ENCODE data around the gene MRGPRF.

- TF ChIP-seq CTCF (IDR thresholded peaks at IDR 0.05): no peak
- no peak for TF ChIP-seq EP300 (IDR thresholded peaks at IDR 0.05)
- no peak for TF ChIP-seq POLR2A (IDR thresholded peaks at IDR 0.05)
Observed at GRCh38 chr11:69058511-69059270, 45.6 kb upstream of the MRGPRF start.
